H1 (cell line): ENCODE results near the gene ITPKC. TPM values are rescaled to one million over a fixed set of nuclear protein-coding genes. Genes with fewer than 3 reads are reported as not detected.

Source experiments
- CBX8 ChIP-seq: fragments of 300-800, 300-1000 bp; sonication (generic); IDR thresholded peaks from 2 replicates; pipeline ENCODE4 v1.7.1; 2016; ENCODE audit warnings: low read depth, low read length, borderline replicate concordance
- CTBP2 ChIP-seq: IDR thresholded peaks from 2 replicates; pipeline ENCODE4 v1.7.0; 2011; ENCODE audit warnings: borderline replicate concordance, mild to moderate bottlenecking, moderate library complexity, mixed read lengths, low read length; ENCODE audit not compliant: insufficient read depth, insufficient read length
- JUN ChIP-seq: IDR thresholded peaks from 2 replicates; pipeline ENCODE4 v1.6.1; 2011; ENCODE audit warnings: low read depth, mild to moderate bottlenecking, improper control_type of control experiment, low read length
- POLR2AphosphoS5 ChIP-seq: IDR thresholded peaks from 2 replicates; pipeline ENCODE4 v1.6.1; 2011; ENCODE audit warnings: low read depth, low read length
- polyA plus RNA-seq, 7 experiments: library from polyadenylated mRNA; depleted of rRNA in 3 of 7; stranded (reverse) in 5 of 7; unstranded in 2 of 7; fragments of >200 nt in 5 of 7; fragments of 200-250 nt in 2 of 7; gene quantifications; 1 replicate in 5 of 7; 2 replicates in 1 of 7; 4 replicates in 1 of 7; pipeline versions ENCODE4 v1.2.1 to v1.2.3, GENCODE V29; 2011 to 2013; ENCODE audit warnings: missing spikeins in 2 of 7, mixed read lengths in 2 of 7
- total RNA-seq: library from RNA; stranded (reverse); fragmentation: NEBNext Ultra II Directional; extraction: Animal tissue kit (Norgen Biotek cat#: 25700); gene quantifications from 2 replicates; pipeline ENCODE4 v1.2.1, GENCODE V29; 2021

Gene ITPKC
- total and polyA plus RNA-seq, 2 of the 8 experiments (the other 6 are each of a cell fraction or from before 2014, with no cell fraction given): 5.2 to 8.9 TPM

GRCh38 chr19:40686882-40687524 is 29.9 kb upstream of the ITPKC start (continued):
- TF ChIP-seq CTBP2 (no peak), JUN (no peak), POLR2AphosphoS5 (no peak), CBX8 (no peak)
